Memory B cell (primary cell): ENCODE data around the gene PHIP.

Experiments
- ATAC-seq: fragments of 150-1000 bp; cut with Tn5 transposase; 2 replicates; pipeline ENCODE4 v1.10.0; 2021; ENCODE audit warnings: low read depth, mild to moderate bottlenecking, moderate library complexity
- DNase-seq, 2 donors: peaks; one replicate each; pipeline ENCODE4 v3.0.0; 2022; ENCODE audit warnings: low spot score in 2 of 2
- H3K27ac Mint-ChIP-seq: one replicate; pipeline ENCODE4 v1.8.0; 2022; ENCODE audit warnings: mild to moderate bottlenecking, moderate library complexity, mixed read lengths
- H3K27me3 Mint-ChIP-seq: one replicate; pipeline ENCODE4 v1.8.0; 2022; ENCODE audit warnings: mixed read lengths
- H3K36me3 Mint-ChIP-seq: one replicate; pipeline ENCODE4 v1.8.0; 2022; ENCODE audit warnings: mild to moderate bottlenecking, mixed read lengths
- H3K4me1 Mint-ChIP-seq: one replicate; pipeline ENCODE4 v1.8.0; 2022; ENCODE audit warnings: mixed read lengths
- H3K4me3 Mint-ChIP-seq: one replicate; pipeline ENCODE4 v1.8.0; 2022; ENCODE audit warnings: mild to moderate bottlenecking, moderate library complexity, mixed read lengths
- H3K9me3 Mint-ChIP-seq: one replicate; pipeline ENCODE4 v1.8.0; 2022; ENCODE audit warnings: mixed read lengths

PHIP gene

DNA sequence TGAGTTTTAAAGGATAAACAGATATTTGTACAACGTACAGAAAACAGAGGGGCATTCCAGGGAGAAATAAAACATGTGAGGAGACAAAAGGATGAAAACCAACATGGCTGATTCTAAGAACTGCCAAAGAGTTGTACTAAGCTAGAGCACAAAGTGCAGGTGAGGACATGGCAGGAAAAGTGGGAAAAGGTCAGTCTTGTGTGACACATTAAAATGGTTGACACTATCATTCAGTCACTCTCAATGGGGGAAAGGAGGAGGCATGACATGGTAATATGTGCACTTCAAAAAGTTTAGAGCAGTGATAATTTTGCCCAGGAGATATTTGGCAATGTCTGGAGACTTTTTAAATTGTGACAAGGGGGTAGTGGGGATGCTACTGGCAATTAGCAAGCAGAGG is 21.8 kb downstream of the PHIP start:
- DNase-seq (no peak), ATAC-seq (no peak)
- Mint-ChIP-seq H3K9me3 (no peaks in the 10 kb centered on the region), H3K4me1 (peaks cover 14% of the 10 kb centered on the region), H3K27ac (peak overlapping the region; percentile 19), H3K36me3 (peaks cover 34% of the 10 kb centered on the region), H3K4me3 (no peak overlapping the region), H3K27me3 (no peaks in the 10 kb centered on the region)

GRCh38 chr6:79048611-79049010 is 29.4 kb downstream of the PHIP start:
- H3K27ac Mint-ChIP-seq, result no peak overlapping the region
- H3K27me3 Mint-ChIP-seq, result no peaks in the 10 kb centered on the region
- H3K4me1 Mint-ChIP-seq, result peaks cover 16% of the 10 kb centered on the region
- no peaks in the 10 kb centered on the region for H3K9me3 Mint-ChIP-seq
- no peak overlapping the region for H3K4me3 Mint-ChIP-seq
- DNase-seq, result no peak
- ATAC-seq, result no peak
- H3K36me3 Mint-ChIP-seq, result peaks cover 28% of the 10 kb centered on the region

DNA sequence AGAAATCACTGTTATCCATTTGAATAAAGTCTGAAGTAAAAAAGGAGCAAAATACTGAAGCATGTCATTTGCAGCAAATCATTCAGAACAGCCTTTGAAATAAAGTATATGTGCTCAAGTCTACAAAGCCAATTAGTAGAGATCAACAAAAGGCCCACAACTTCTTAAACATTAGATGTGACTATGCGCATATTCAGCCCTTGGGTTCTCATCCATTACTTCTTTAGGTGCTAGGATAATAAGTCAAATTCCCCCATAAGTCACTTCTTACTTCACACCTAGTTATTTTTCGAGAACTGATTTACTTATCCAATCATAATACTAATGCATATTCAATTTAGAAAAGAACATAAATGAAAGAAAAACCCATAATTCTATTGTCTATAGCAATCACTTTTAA is 31.0 kb downstream of the PHIP start:
- Mint-ChIP-seq H3K36me3 (peaks cover 20% of the 10 kb centered on the region), H3K4me1 (peaks cover 19% of the 10 kb centered on the region), H3K4me3 (no peak overlapping the region), H3K9me3 (no peaks in the 10 kb centered on the region), H3K27ac (no peak overlapping the region), H3K27me3 (no peaks in the 10 kb centered on the region)
- no peak for ATAC-seq
- DNase-seq, result no peak

DNA sequence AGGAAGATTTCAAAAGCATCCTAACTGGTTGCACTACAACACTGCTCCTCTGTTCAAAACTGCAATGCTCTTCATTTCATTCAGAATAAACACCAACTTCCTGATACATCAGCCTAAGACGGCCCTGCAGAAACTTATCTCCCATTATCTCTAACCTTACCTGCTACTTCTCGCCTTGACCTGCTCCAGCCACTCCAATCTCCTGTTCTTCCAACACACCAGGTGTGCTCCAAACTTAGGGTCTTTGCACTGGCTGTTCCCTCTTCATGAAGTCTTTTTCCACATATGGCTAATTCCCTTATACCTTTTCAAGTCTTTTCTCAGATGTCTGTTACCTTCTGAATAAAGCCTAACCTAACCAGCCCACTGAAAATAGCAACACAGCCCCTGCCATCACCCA is 32.1 kb downstream of the PHIP start:
- no peaks in the 10 kb centered on the region for H3K27me3 Mint-ChIP-seq
- H3K4me1 Mint-ChIP-seq, result peaks cover 21% of the 10 kb centered on the region
- H3K9me3 Mint-ChIP-seq, result no peaks in the 10 kb centered on the region
- no peak for ATAC-seq
- H3K4me3 Mint-ChIP-seq, result no peak overlapping the region
- H3K36me3 Mint-ChIP-seq, result peaks cover 17% of the 10 kb centered on the region
- no peak for DNase-seq
- H3K27ac Mint-ChIP-seq, result peak overlapping the region; percentile 24

DNA sequence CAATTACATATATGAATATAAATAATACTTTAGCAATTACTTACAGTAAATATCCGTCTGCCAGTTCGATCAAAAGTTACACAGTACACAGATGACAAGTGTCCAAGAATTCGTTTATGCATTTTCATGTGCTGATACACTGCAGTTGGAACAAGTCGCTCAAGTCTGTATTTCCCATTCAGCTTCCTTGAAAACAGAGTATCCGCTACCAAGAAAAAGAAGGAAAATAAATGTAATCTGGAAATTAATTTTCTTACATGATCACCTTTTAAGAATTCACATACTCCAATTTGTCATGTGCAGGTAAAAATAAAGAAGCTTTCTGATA is 35.3 kb downstream of the PHIP start:
- no peaks in the 10 kb centered on the region for H3K9me3 Mint-ChIP-seq
- peaks cover 28% of the 10 kb centered on the region for H3K4me1 Mint-ChIP-seq
- no peak overlapping the region for H3K4me3 Mint-ChIP-seq
- DNase-seq, result no peak
- H3K27ac Mint-ChIP-seq, result no peak overlapping the region
- no peaks in the 10 kb centered on the region for H3K27me3 Mint-ChIP-seq
- peaks cover 25% of the 10 kb centered on the region for H3K36me3 Mint-ChIP-seq
- ATAC-seq, result no peak

GRCh38 chr6:79042088-79042798 is 35.8 kb downstream of the PHIP start:
- Mint-ChIP-seq H3K27me3 (no peaks in the 10 kb centered on the region), H3K27ac (no peak overlapping the region), H3K4me3 (no peak overlapping the region), H3K9me3 (no peaks in the 10 kb centered on the region), H3K4me1 (peaks cover 28% of the 10 kb centered on the region), H3K36me3 (peaks cover 29% of the 10 kb centered on the region)
- ATAC-seq (peak; percentile 35), DNase-seq (no peak)

- no peak for ATAC-seq
- DNase-seq, result no peak
- H3K9me3 Mint-ChIP-seq, result no peaks in the 10 kb centered on the region
- no peak overlapping the region for H3K27ac Mint-ChIP-seq
- H3K4me1 Mint-ChIP-seq, result peaks cover 32% of the 10 kb centered on the region
- no peaks in the 10 kb centered on the region for H3K27me3 Mint-ChIP-seq
- H3K36me3 Mint-ChIP-seq, result peaks cover 36% of the 10 kb centered on the region
- no peak overlapping the region for H3K4me3 Mint-ChIP-seq
These were observed 38.0 kb downstream of the PHIP start for GRCh38 chr6:79040083-79040482.

DNA sequence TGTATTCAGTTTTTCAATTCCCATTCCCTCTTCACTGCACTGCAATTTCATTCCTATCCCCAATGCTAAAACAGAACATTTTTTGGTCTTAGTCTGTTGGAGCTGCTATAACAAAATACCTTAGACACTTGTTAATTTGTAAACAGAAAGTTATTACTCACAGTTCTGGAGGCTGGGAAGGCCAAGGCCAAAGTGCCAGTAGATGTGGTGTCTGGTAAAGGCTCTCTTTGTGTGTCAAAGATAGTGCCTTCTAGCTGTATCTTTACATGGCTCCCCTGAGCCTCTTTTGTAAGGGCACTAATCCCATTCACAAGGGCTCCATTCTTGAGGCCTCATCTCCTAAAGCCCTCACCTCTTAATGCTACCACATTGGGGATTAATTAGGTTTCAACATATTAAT is 40.0 kb downstream of the PHIP start:
- DNase-seq, result no peak
- Mint-ChIP-seq H3K27me3 (no peaks in the 10 kb centered on the region), H3K4me3 (no peak overlapping the region), H3K9me3 (no peaks in the 10 kb centered on the region), H3K4me1 (peaks cover 30% of the 10 kb centered on the region), H3K27ac (peak overlapping the region; percentile 7), H3K36me3 (peaks cover 42% of the 10 kb centered on the region)
- ATAC-seq, result no peak

DNA sequence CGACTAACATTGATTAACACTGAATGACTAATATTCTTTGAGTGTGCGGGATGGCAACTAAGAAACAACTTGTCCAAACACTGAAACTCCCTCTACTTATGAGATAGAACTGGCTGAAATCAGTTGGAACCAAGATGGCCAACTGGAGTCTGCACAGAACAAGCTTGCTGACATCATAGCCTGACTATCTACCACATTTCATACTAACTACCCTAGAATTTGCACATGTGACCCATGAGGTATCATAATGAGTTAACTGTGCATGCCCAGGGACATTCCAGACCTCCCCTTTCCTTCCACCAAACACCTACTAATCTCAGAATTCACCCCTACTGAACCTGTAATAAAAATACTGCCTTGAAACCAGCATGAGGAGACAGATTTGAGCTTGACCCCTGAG is 43.2 kb downstream of the PHIP start:
- DNase-seq, result no peak
- no peak overlapping the region for H3K4me3 Mint-ChIP-seq
- ATAC-seq, result no peak
- no peaks in the 10 kb centered on the region for H3K27me3 Mint-ChIP-seq
- H3K36me3 Mint-ChIP-seq, result peaks cover 50% of the 10 kb centered on the region
- H3K9me3 Mint-ChIP-seq, result no peaks in the 10 kb centered on the region
- peaks cover 36% of the 10 kb centered on the region for H3K4me1 Mint-ChIP-seq
- H3K27ac Mint-ChIP-seq, result no peak overlapping the region

DNA sequence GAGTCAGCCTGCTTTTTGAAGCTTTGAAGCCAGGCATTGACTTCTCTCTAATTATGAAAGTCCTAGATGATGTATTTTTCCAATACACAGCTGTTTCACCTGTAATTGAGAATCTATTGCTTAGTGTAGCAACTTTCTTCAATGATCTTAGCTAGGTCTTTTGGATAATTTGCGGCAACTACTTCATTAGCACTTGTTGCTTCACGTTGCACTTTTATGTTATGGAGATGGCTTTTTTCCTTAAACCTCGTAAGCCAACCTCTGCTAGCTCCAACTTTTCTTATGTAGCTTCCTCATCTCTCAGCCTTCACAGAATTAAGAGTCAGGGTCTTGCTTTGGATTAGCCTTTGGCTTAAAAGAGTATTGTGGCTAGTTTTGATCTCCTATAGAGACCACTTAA is 44.8 kb downstream of the PHIP start:
- DNase-seq, result no peak
- H3K9me3 Mint-ChIP-seq, result no peaks in the 10 kb centered on the region
- no peaks in the 10 kb centered on the region for H3K27me3 Mint-ChIP-seq
- H3K4me1 Mint-ChIP-seq, result peaks cover 30% of the 10 kb centered on the region
- peaks cover 44% of the 10 kb centered on the region for H3K36me3 Mint-ChIP-seq
- ATAC-seq, result no peak
- no peak overlapping the region for H3K4me3 Mint-ChIP-seq
- H3K27ac Mint-ChIP-seq, result no peak overlapping the region

- peaks cover 42% of the 10 kb centered on the region for H3K36me3 Mint-ChIP-seq
- H3K27ac Mint-ChIP-seq, result no peak overlapping the region
- peaks cover 34% of the 10 kb centered on the region for H3K4me1 Mint-ChIP-seq
- ATAC-seq, result no peak
- no peaks in the 10 kb centered on the region for H3K9me3 Mint-ChIP-seq
- H3K4me3 Mint-ChIP-seq, result no peak overlapping the region
- H3K27me3 Mint-ChIP-seq, result no peaks in the 10 kb centered on the region
- no peak for DNase-seq
These were observed 46.0 kb downstream of the PHIP start for GRCh38 chr6:79031821-79032590.

GRCh38 chr6:79030511-79030910 is 47.5 kb downstream of the PHIP start:
- H3K27me3 Mint-ChIP-seq, result no peaks in the 10 kb centered on the region
- no peak overlapping the region for H3K27ac Mint-ChIP-seq
- no peak overlapping the region for H3K4me3 Mint-ChIP-seq
- no peaks in the 10 kb centered on the region for H3K9me3 Mint-ChIP-seq
- no peak for ATAC-seq
- no peak for DNase-seq
- H3K36me3 Mint-ChIP-seq, result peaks cover 32% of the 10 kb centered on the region
- peaks cover 25% of the 10 kb centered on the region for H3K4me1 Mint-ChIP-seq

- Mint-ChIP-seq H3K27ac (no peak overlapping the region), H3K27me3 (no peaks in the 10 kb centered on the region), H3K4me3 (no peak overlapping the region), H3K9me3 (no peaks in the 10 kb centered on the region), H3K4me1 (peaks cover 24% of the 10 kb centered on the region), H3K36me3 (peaks cover 33% of the 10 kb centered on the region)
- no peak for ATAC-seq
- no peak for DNase-seq
These were observed 48.0 kb downstream of the PHIP start for GRCh38 chr6:79030023-79030422.

DNA sequence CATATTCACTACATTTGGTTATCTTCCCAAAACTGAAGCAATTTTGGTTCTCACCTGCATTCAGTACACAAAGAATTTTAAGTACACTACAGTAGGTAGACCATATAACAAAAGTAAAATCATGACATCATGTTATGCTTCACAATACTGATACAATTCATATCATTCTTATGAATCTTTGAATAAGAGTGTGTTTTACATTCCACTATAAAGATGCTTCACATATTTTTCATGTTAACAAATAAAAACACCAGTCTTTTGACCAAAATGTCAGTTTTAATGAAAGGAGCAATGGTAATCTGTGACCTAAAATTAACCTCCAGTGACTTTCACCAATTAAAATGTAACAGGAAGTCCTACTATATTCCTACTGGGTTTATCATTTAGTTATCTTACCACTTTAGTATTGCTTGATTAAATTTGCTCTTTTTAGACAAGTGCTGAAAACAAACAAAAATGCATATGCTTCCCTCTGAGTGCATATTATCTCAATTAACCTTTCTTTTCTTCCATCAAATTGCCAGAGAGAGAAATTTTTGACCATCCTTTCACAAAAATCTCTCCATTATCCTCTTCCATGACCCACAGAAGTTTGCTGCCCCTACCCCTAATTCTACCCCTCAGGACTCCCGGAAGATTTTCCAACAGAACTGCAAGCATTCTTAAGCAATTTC is 49.3 kb downstream of the PHIP start:
- H3K4me3 Mint-ChIP-seq, result no peak overlapping the region
- H3K9me3 Mint-ChIP-seq, result no peaks in the 10 kb centered on the region
- H3K4me1 Mint-ChIP-seq, result peaks cover 21% of the 10 kb centered on the region
- DNase-seq (no peak), ATAC-seq (no peak)
- no peaks in the 10 kb centered on the region for H3K27me3 Mint-ChIP-seq
- H3K36me3 Mint-ChIP-seq, result peaks cover 33% of the 10 kb centered on the region
- H3K27ac Mint-ChIP-seq, result peak overlapping the region; percentile 73
